Measurements from ENCODE around the gene PPFIA1. TPM values are rescaled to one million over a fixed set of nuclear protein-coding genes. Genes with fewer than 3 reads are reported as not detected.

The PPFIA1 gene
- total and polyA plus RNA-seq, 8 donors: 14.9 to 28.7 (median 21.1) TPM

DNA sequence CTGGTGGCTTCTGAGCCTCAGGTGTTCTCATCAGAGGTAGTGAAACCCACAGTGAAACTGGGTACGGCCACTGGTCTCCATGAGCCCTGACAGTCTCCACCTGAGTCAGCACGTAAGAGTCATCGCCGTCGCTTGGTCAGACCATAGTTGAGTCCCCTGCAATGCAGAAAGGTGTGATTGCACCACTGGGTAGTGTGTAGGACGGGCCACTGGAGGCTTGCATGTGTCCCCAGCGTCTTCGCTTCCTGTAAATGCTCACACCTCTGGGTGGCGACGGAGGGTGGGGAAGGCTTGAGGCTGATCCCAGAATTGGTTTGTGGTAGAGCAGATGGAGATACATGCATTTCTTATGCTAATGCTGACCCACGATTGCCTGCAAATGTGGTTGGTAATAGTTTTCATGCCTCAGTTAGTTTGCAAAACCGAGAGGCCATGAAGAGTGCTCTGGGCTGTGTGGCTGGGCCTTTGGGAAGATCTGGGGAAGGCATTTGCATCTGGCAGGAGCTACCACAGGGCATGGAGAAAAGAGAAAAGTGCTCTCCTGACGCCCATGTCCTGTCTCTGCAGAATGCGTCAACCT is 154.4 kb downstream of the PPFIA1 start:
- DNase-seq (no peak), FAIRE-seq (no peak), ATAC-seq (no peak)
- no peak overlapping the region for H3K4me3 ChIP-seq
- no peaks in the 10 kb centered on the region for H3K9me3 ChIP-seq
- H3K4me1 ChIP-seq: no peaks in the 10 kb centered on the region
- H3K27ac ChIP-seq: no peak overlapping the region
- WGBS, 2 donors: 92 to 96% methylated on average over 14 of the region's 14 CpGs
- no peaks in the 10 kb centered on the region for H3K27me3 ChIP-seq
- H3K36me3 ChIP-seq: peaks cover 7 to 73% (median 31%) of the 10 kb centered on the region in 3 donors
- TF ChIP-seq, protein P1, sequence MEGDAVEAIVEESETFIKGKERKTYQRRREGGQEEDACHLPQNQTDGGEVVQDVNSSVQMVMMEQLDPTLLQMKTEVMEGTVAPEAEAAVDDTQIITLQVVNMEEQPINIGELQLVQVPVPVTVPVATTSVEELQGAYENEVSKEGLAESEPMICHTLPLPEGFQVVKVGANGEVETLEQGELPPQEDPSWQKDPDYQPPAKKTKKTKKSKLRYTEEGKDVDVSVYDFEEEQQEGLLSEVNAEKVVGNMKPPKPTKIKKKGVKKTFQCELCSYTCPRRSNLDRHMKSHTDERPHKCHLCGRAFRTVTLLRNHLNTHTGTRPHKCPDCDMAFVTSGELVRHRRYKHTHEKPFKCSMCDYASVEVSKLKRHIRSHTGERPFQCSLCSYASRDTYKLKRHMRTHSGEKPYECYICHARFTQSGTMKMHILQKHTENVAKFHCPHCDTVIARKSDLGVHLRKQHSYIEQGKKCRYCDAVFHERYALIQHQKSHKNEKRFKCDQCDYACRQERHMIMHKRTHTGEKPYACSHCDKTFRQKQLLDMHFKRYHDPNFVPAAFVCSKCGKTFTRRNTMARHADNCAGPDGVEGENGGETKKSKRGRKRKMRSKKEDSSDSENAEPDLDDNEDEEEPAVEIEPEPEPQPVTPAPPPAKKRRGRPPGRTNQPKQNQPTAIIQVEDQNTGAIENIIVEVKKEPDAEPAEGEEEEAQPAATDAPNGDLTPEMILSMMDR (IDR thresholded peaks at IDR 0.05): no peak
- intact Hi-C loops (cut with DNase I): no loop called here

DNA sequence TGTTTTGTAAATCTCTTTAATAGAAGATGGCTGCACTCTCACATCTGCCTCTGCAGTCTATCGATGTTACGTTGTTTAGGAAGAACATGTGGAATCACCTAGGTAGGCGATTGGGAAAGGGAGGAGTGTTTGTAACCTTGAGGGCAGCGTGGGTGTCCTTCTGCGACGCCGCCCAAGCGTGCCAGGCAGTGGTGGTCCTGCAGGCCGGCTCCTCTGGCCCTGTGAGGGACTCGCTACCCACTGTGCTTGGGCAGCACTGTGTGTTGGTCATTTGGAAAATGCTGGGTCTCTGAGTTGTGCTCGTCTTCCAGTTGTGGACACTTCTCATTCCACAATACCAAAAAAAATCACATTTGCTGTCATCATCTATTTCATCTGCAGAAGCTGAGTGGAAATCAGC is 156.9 kb downstream of the PPFIA1 start:
- TF ChIP-seq, protein P1 (IDR thresholded peaks at IDR 0.05): no peak
- Histone ChIP-seq H3K9me3 (no peaks in the 10 kb centered on the region), H3K4me3 (no peak overlapping the region), H3K27me3 (no peaks in the 10 kb centered on the region), H3K4me1 (no peaks in the 10 kb centered on the region), H3K27ac (no peak overlapping the region), H3K36me3 (peaks cover 0 to 73% (median 32%) of the 10 kb centered on the region in 3 donors)
- DNase-seq: no peak
- no peak for FAIRE-seq
- intact Hi-C loops (cut with DNase I): no loop called here
- no peak for ATAC-seq
- WGBS, 2 donors: 89 to 97% methylated on average over 11 of the region's 11 CpGs

DNA sequence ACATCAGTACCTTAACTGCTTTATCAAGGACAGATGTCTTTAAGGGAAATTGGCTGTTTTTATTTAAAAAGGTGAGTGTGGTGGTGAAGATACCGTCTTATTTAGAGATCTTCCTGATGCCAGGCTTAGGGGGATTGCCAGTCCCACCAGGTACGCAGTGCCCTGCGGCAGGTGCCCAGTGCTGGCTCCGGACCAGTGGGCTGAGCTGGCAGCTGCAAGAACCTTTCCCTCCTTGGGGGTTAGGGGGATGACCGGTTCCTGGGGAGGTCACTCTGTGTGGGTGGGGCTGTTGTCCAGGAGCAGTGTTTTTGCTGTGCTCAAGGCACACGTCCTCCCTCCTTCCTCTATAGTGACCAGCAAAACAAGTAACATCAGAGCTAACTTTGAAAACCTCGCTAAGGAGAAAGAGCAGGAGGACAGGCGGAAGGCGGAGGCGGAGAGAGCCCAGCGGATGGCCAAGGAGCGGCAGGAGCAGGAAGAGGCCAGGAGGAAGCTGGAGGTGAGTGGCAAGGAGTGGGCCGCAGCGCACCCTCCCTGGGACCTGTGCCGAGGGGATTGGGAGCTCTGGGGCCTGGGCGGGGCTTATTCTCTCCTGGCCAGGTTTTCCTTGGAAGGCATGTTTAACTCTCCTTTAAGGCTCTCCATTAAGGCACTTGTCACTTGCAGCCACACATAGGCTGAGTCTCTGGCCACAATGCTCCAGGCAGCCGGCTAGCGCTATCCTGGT is 158.4 kb downstream of the PPFIA1 start:
- DNase-seq (no peak), FAIRE-seq (no peak), ATAC-seq (no peak)
- Histone ChIP-seq H3K27me3 (no peaks in the 10 kb centered on the region), H3K4me3 (no peak overlapping the region), H3K27ac (no peak overlapping the region), H3K4me1 (no peaks in the 10 kb centered on the region), H3K9me3 (no peaks in the 10 kb centered on the region), H3K36me3 (peaks cover 0 to 80% (median 28%) of the 10 kb centered on the region in 3 donors)
- intact Hi-C loops (cut with DNase I): no loop called here
- TF ChIP-seq, protein P1 (IDR thresholded peaks at IDR 0.05): no peak
- WGBS, 2 donors: 94 to 96% methylated on average over 18 of the region's 18 CpGs

DNA sequence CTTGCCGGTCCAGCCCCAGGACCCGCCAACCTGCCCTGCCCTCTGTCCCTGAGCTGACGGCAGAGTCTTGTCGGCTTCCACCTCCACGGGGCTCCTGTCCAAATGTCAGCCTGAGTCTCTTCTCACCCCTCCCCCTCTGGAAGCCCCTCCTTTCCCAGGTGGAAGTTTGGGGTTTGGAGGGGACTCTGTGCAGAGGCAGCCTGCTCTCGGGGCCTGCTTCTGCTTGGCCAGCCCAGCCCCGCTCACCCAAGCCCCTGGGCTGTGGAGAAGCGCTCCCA is 158.9 kb downstream of the PPFIA1 start:
- intact Hi-C loops (cut with DNase I): no loop called here
- WGBS, 2 donors: 76 to 80% methylated on average over 8 of the region's 8 CpGs
- Histone ChIP-seq H3K27ac (no peak overlapping the region), H3K9me3 (no peaks in the 10 kb centered on the region), H3K36me3 (peaks cover 0 to 85% (median 28%) of the 10 kb centered on the region in 3 donors), H3K4me3 (no peak overlapping the region), H3K4me1 (no peaks in the 10 kb centered on the region), H3K27me3 (no peaks in the 10 kb centered on the region)
- FAIRE-seq (no peak), DNase-seq (no peak), ATAC-seq (peak in 1 of 4 donors; percentile 31)
- TF ChIP-seq, protein P1 (IDR thresholded peaks at IDR 0.05): no peak
